Measurements from ENCODE around the gene RPL7A.
A peak's percentile ranks its signal among the peaks of the same experiment; 100 is the strongest.

RPL7A gene

GRCh38 chr9:133349965-133350616 lies 2.1 kb downstream of the RPL7A start:
- DNase-seq = no peak

- no peak for DNase-seq
These were observed 3.5 kb downstream of the RPL7A start for GRCh38 chr9:133351526-133351907.

GRCh38 chr9:133351908-133352634 lies 4.1 kb downstream of the RPL7A start:
- no peak for DNase-seq

GRCh38 chr9:133352635-133353340 lies 4.8 kb downstream of the RPL7A start:
- no peak for DNase-seq

GRCh38 chr9:133353548-133353947 lies 5.5 kb downstream of the RPL7A start:
- DNase-seq = no peak

- DNase-seq = no peak
These were observed 6.7 kb downstream of the RPL7A start for GRCh38 chr9:133354766-133355165.

GRCh38 chr9:133355881-133356357 lies 7.9 kb downstream of the RPL7A start:
- no peak for DNase-seq

GRCh38 chr9:133356391-133357091 lies 8.5 kb downstream of the RPL7A start, which contains the start of the genes SURF1 and SURF2:
SURF1 (minus strand) TSS chr9:133356487; CDS start chr9:133356453, 34 bp downstream.
SURF2 (plus strand) TSS chr9:133356550; CDS start chr9:133356593, 43 bp downstream.
- peak; percentile 80 for DNase-seq

- DNase-seq = no peak
These were observed 9.6 kb downstream of the RPL7A start for GRCh38 chr9:133357656-133358055.

- DNase-seq = no peak
These were observed 11.6 kb downstream of the RPL7A start for GRCh38 chr9:133359399-133360175.

GRCh38 chr9:133360400-133361393 lies 12.7 kb downstream of the RPL7A start:
- no peak for DNase-seq

GRCh38 chr9:133361507-133362092 lies 13.6 kb downstream of the RPL7A start:
- no peak for DNase-seq

- no peak for DNase-seq
These were observed 14.5 kb downstream of the RPL7A start for GRCh38 chr9:133362359-133363044.

- no peak for DNase-seq
These were observed 18.4 kb downstream of the RPL7A start for GRCh38 chr9:133366435-133366834.

GRCh38 chr9:133367221-133367620 lies 19.2 kb downstream of the RPL7A start:
- DNase-seq = no peak

- DNase-seq = no peak
These were observed 19.8 kb downstream of the RPL7A start for GRCh38 chr9:133367778-133368177.

GRCh38 chr9:133368249-133368881 lies 20.3 kb downstream of the RPL7A start:
- DNase-seq = peak; percentile 56

GRCh38 chr9:133369422-133369821 lies 21.4 kb downstream of the RPL7A start:
- no peak for DNase-seq

GRCh38 chr9:133369933-133370332 lies 21.9 kb downstream of the RPL7A start:
- no peak for DNase-seq
